Esophagus squamous epithelium (tissue), 4 donors: Measurements from ENCODE around the gene MYO16.

Experiments
- CTCF ChIP-seq, 6 experiments: fragments of 450-650 bp in 4 of 6; fragments of 200-600 bp in 2 of 6; sonication (generic) in 2 of 6; IDR thresholded peaks; one replicate each; pipeline ENCODE4 v1.5.1; 2016 to 2019; ENCODE audit warnings: antibody characterized with exemption in 6 of 6, mild to moderate bottlenecking in 4 of 6, moderate library complexity in 4 of 6
- POLR2A ChIP-seq, 4 donors: fragments of 450-650 bp; IDR thresholded peaks; one replicate each; pipeline ENCODE4 v1.6.1; 2017; ENCODE audit warnings: antibody characterized with exemption in 4 of 4, mild to moderate bottlenecking in 4 of 4, moderate library complexity in 3 of 4

GRCh38 chr13:109096101-109096500 lies 466.7 kb downstream of the MYO16 start:
- TF ChIP-seq POLR2A (IDR thresholded peaks at IDR 0.05) (no peak), CTCF (IDR thresholded peaks at IDR 0.05) (no peak)
